Cardiac muscle cell (in vitro differentiated cells and primary cell): ENCODE measurements around the gene ST6GALNAC3. TPM values are rescaled to one million over a fixed set of nuclear protein-coding genes. Genes with fewer than 3 reads are reported as not detected.
"Not testable (repeated sequence)": the region's sequence is repeated elsewhere in the genome, so short reads cannot be mapped to it uniquely, and the experiment has no call there.

Experiments
- DNase-seq, 2 donors: peaks; one replicate each; pipeline versions ENCODE4 v3.0.0 to v3.0.0-alpha.2; 2010 to 2017; ENCODE audit warnings: low read depth in 1 of 2, low spot score in 1 of 2
- H3K27ac ChIP-seq: fragments of 200-600 bp; sonication (generic); 2 replicates; pipeline ENCODE4 v1.5.1; 2016
- H3K27me3 ChIP-seq: fragments of 200-600 bp; sonication (generic); 2 replicates; pipeline ENCODE4 v1.6.0; 2016; ENCODE audit warnings: control low read depth
- H3K36me3 ChIP-seq: fragments of 200-600 bp; sonication (generic); 2 replicates; pipeline ENCODE4 v1.5.1; 2016; ENCODE audit warnings: control low read depth
- H3K4me1 ChIP-seq: fragments of 200-600 bp; sonication (generic); 2 replicates; pipeline ENCODE4 v1.8.1; 2017; ENCODE audit warnings: low read depth, mild to moderate bottlenecking, mixed run types
- H3K4me3 ChIP-seq: fragments of 200-600 bp; sonication (generic); 2 replicates; pipeline ENCODE4 v1.5.1; 2016; ENCODE audit warnings: mild to moderate bottlenecking
- H3K9me3 ChIP-seq: fragments of 200-600 bp; sonication (generic); 2 replicates; pipeline ENCODE4 v1.5.1; 2017; ENCODE audit warnings: low read depth, mild to moderate bottlenecking, control low read depth
- CTCF ChIP-seq: IDR thresholded peaks from 2 replicates; pipeline ENCODE4 v1.5.1; 2012; ENCODE audit warnings: low read depth, mild to moderate bottlenecking, low read length
- polyA plus RNA-seq: library from polyadenylated mRNA; unstranded; fragments of >200 nt; fragmentation: Nextera tagmentation; extraction: Ambion mirVana; gene quantifications from 2 replicates; pipeline ENCODE4 v1.2.1, GENCODE V29; 2016
- total RNA-seq: library from RNA; depleted of rRNA; stranded (reverse); fragments of >200 nt; gene quantifications from 2 replicates; pipeline ENCODE4 v1.2.3, GENCODE V29; 2016

Gene ST6GALNAC3
- total and polyA plus RNA-seq, 2 experiments from 2014 or later: 10.4 to 14.8 TPM

- H3K4me3 ChIP-seq: no peak overlapping the region
- H3K4me1 ChIP-seq: no peaks in the 10 kb centered on the region
- H3K9me3 ChIP-seq: no peaks in the 10 kb centered on the region
- no peak for TF ChIP-seq CTCF
- H3K36me3 ChIP-seq: no peaks in the 10 kb centered on the region
- H3K27me3 ChIP-seq: no peaks in the 10 kb centered on the region
- DNase-seq: peak in 1 of 2 donors; percentile 48
- H3K27ac ChIP-seq: no peak overlapping the region
Observed at GRCh38 chr1:76110666-76111065, 36.1 kb downstream of the ST6GALNAC3 start.

GRCh38 chr1:76112321-76112720 lies 37.8 kb downstream of the ST6GALNAC3 start:
- DNase-seq, H3K27ac ChIP-seq, H3K9me3 ChIP-seq, H3K4me3 ChIP-seq, H3K36me3 ChIP-seq, H3K27me3 ChIP-seq, H3K4me1 ChIP-seq: not testable (repeated sequence)

- Histone ChIP-seq H3K4me1 (peaks cover 3% of the 10 kb centered on the region), H3K27me3 (no peaks in the 10 kb centered on the region), H3K4me3 (no peak overlapping the region), H3K36me3 (no peaks in the 10 kb centered on the region), H3K27ac (no peak overlapping the region), H3K9me3 (no peaks in the 10 kb centered on the region)
- no peak for TF ChIP-seq CTCF
- no peak for DNase-seq
Observed at GRCh38 chr1:76113446-76113845, 38.9 kb downstream of the ST6GALNAC3 start.

DNA sequence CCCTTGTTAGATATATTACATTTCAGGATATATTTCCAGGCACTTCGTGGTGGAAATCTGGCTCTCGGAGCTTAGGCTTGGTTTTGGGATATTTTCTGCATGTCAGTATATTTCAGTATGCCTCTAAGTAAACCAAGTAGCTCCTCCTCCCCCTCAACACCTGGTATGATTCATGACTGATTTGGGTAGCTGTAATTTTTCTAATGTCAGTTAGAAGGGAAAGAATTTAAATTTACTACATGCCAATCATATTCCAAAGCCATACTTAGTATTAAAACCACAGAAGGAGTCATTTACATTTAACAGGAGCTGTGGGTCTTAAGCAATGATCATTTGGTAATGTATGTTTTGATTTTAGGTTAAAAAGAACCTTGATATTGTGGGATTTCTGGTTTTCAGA lies 40.6 kb downstream of the ST6GALNAC3 start:
- no peaks in the 10 kb centered on the region for H3K9me3 ChIP-seq
- TF ChIP-seq CTCF: no peak
- H3K36me3 ChIP-seq: no peaks in the 10 kb centered on the region
- no peak for DNase-seq
- H3K4me1 ChIP-seq: peaks cover 3% of the 10 kb centered on the region
- H3K27me3 ChIP-seq: no peaks in the 10 kb centered on the region
- H3K4me3 ChIP-seq: no peak overlapping the region
- no peak overlapping the region for H3K27ac ChIP-seq

DNA sequence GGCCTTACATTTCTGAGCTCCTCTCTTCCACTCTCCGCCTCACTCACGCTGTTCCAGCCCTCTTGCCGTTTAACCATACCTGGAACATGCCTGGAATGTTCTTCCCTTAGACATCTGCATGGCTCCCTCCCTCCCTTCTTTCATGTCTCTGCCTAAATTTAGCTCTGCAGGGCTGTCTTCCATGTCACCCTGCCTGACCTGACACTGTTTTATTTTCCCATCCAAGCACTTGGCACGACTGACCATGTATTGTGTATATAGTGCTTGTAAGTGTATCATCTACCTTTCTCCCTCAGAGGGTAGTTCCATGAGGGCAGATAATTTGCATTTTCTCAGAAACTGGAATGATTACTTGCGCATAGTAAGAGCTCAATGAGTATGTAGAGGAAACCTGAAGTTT lies 47.3 kb downstream of the ST6GALNAC3 start:
- DNase-seq: peak in 1 of 2 donors; percentile 11
- no peak for TF ChIP-seq CTCF

DNA sequence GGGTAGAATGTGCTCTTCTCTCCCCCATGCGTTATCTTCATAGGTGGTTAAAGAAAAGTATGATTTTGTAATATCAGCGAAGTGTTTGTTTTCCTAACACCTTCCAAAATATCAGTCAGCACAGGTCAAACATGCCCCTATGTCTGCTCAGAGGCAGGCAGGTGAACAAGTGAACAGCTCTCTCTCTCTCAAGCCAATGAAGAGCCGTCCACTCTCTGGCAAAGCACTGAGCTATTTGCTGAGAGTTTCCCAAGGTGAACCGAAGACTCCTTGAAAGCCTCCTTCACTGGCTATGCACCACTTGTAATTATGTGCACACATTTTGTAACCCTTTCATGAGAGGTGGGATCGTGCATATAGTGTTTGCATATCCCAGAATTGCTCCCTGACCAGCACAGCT lies 47.7 kb downstream of the ST6GALNAC3 start:
- TF ChIP-seq CTCF: no peak
- H3K9me3 ChIP-seq: no peaks in the 10 kb centered on the region
- DNase-seq: no peak
- H3K4me3 ChIP-seq: no peak overlapping the region
- H3K36me3 ChIP-seq: no peaks in the 10 kb centered on the region
- H3K27me3 ChIP-seq: no peaks in the 10 kb centered on the region
- peaks cover 6% of the 10 kb centered on the region for H3K4me1 ChIP-seq
- H3K27ac ChIP-seq: no peak overlapping the region

More for the DNA sequence above, 47.3 kb downstream of the ST6GALNAC3 start:
- Histone ChIP-seq H3K4me3 (no peak overlapping the region), H3K4me1 (peaks cover 6% of the 10 kb centered on the region), H3K36me3 (no peaks in the 10 kb centered on the region), H3K27me3 (no peaks in the 10 kb centered on the region), H3K27ac (no peak overlapping the region), H3K9me3 (no peaks in the 10 kb centered on the region)

DNA sequence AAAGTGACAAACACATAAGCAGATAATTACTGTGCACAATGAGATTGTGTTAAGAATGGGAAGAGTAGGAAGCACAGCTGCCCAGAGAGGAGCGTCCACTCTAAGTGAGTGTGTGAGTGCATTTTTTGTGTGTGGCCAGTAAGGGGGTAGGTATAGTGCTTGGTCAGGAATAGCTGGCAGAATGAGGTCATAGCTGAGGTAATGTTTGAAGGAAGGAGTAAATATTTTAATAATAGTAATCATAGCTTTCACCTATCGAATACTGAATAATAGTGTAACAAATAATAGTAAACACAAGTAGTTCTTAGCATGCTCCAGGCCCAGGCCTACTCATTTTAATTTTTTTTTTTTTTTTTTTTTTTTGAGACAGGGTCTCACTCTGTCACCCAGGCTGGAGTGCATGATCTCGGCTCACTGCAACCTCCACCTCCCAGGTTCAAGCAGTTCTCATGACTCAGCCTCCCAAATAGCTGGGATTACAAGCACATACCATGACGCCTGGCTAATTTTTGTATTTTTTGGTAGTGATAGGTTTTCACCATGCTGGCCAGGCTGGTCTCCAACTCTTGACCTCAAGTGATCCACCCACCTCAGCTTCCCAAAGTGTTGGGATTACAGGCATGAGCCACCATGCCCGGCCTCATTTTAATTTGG lies 49.0 kb downstream of the ST6GALNAC3 start:
- H3K27me3 ChIP-seq, DNase-seq, H3K9me3 ChIP-seq, H3K4me1 ChIP-seq, H3K27ac ChIP-seq, H3K4me3 ChIP-seq, H3K36me3 ChIP-seq: not testable (repeated sequence)
